ENCODE results near the gene SUPT20H.

GRCh38 chr13:36975172-36975571, 84.3 kb downstream of the SUPT20H start:
- no peak for TF ChIP-seq CTCF (IDR thresholded peaks at IDR 0.05)
- no peak for TF ChIP-seq EZH2 (IDR thresholded peaks at IDR 0.05; ENCODE audit: borderline replicate concordance, insufficient read depth, low read depth, low read length, poor library complexity, severe bottlenecking)

Data from B cell (primary cell).